GM21447 (cell line): ENCODE measurements around the gene CLHC1.
"Not testable (repeated sequence)": the region's sequence is repeated elsewhere in the genome, so short reads cannot be mapped to it uniquely, and the experiment has no call there.

ENCODE experiments used
- ATAC-seq: cut with Tn5 transposase; IDR thresholded peaks from one replicate; pipeline ENCODE4 v1.9.1; 2021; ENCODE audit not compliant: unreplicated experiment

CLHC1 gene

GRCh38 chr2:55137024-55137958, 94.8 kb downstream of the CLHC1 start:
- no peak for ATAC-seq

- ATAC-seq, result no peak
Measured at GRCh38 chr2:55136138-55136541, 96.0 kb downstream of the CLHC1 start.

GRCh38 chr2:55135491-55135890, 96.6 kb downstream of the CLHC1 start:
- no peak for ATAC-seq

- ATAC-seq, result peak; percentile 9
Measured at GRCh38 chr2:55134316-55134706, 97.8 kb downstream of the CLHC1 start.

GRCh38 chr2:55133467-55134315, 98.4 kb downstream of the CLHC1 start:
- peak; percentile 79 for ATAC-seq

GRCh38 chr2:55130849-55131248, 101.2 kb downstream of the CLHC1 start:
- no peak for ATAC-seq

- ATAC-seq, result not testable (repeated sequence)
Measured at GRCh38 chr2:55126643-55127042, 105.5 kb downstream of the CLHC1 start.
